Stimulated activated naive CD4-positive, alpha-beta T cell (primary cell): ENCODE measurements around the gene CCDC149.

Experiments used
- DNase-seq, 6 experiments: peaks; one replicate each; lab custom pipeline; 2025; lab: John Stamatoyannopoulos, UW

Gene CCDC149

GRCh38 chr4:24777536-24778463 is 135.0 kb downstream of the CCDC149 start:
- no peak for DNase-seq

GRCh38 chr4:24775750-24776149 is 137.1 kb downstream of the CCDC149 start:
- DNase-seq = no peak

GRCh38 chr4:24775032-24775605 is 137.7 kb downstream of the CCDC149 start:
- no peak for DNase-seq

GRCh38 chr4:24774452-24774851 is 138.4 kb downstream of the CCDC149 start:
- no peak for DNase-seq

- no peak for DNase-seq
Measured at GRCh38 chr4:24772952-24773351, 139.9 kb downstream of the CCDC149 start.

DNA sequence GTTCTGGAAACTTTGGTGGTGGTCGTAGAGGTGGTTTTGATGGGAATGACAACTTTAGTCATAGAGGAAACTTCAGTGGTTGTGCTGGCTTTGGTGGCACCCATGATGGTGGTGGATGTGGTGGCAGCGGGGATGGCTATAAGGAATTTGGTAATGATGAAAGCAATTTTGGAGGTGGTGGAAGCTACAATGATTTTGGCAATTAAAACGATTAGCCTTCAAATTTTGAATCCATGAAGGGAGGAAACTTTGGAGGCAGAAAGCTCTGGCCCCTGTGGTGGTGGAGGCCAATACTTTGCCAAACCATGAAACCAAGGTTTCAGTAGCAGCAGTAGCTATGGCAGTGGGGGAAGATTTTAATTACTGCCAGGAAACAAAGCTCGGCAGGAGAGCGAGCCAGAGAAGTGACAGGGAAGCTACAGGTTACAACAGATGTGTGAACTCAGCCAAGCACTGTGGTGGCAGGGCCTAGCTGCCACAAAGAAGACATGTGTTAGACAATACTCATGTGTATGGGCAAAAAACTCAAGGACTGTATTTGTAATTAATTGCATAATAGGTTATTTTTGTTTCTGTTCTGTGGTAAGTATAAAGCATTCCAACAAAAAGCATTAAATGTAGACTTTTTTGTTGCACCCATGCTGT is 140.7 kb downstream of the CCDC149 start:
- no peak for DNase-seq

- no peak for DNase-seq
Measured at GRCh38 chr4:24771241-24771640, 141.6 kb downstream of the CCDC149 start.

DNA sequence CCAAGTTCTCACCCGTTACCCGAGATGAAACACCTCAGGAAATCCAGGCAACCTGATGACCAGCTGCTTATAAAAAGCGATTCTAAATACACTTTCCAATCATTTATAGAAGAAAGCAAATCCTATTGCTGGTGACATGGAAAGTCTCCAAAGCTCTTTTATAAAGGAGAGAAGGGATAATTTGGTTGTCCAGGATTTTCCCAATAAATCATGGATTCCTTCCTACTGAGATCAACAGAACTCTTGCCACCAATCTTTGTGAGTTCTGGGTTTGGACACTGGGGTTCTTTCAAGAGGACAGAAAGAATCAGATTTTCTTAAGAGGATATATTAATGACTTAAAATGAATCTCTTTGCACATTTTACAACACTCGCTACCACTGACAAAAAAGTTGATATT is 142.2 kb downstream of the CCDC149 start:
- DNase-seq = no peak

DNA sequence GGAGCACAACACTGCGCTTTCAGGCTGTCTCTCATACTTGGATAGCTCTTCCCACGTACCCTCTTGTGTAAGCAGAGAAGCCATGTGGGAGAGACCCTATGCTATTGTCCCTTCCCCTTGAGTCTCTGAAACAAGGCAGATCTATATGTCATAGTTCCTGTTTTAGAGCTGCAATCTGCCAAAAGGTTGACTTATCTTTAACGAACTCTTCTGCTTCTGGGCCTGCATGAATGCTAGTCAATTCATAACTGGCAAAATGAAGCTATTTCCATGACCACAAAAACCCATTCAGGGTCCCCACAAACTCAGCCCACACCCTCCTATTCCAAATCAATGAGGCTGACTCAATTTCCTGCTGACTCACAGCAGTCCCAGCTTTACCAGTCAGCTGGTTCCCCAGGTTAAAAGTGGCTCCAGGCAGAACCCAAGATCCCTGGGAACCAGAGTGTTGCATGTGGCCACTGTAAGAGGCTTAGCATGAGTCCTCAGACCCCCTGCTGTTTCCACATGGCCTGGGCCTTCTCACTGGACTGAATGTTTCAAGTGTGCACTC is 142.7 kb downstream of the CCDC149 start:
- DNase-seq = no peak

DNA sequence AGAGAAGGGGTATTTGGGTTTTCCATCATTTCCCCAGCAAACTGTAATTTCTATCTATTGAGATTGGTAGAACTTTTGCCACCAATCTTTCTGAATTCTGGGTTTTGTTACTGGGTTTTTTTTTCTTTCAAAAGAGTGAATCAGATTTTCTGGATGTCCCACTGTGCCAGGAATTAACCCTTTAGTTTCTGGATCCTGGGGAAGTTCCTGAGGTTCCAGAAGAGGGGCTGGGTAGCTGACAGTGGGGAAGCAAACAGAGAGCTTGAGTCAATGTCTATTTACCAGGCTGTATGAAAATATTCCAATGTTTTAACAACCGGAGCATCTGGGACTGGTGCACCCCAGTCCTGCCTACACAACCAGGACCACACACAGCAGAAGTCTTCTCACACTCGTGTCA is 143.3 kb downstream of the CCDC149 start:
- no peak for DNase-seq

GRCh38 chr4:24768604-24769003 is 144.2 kb downstream of the CCDC149 start:
- DNase-seq = no peak

DNA sequence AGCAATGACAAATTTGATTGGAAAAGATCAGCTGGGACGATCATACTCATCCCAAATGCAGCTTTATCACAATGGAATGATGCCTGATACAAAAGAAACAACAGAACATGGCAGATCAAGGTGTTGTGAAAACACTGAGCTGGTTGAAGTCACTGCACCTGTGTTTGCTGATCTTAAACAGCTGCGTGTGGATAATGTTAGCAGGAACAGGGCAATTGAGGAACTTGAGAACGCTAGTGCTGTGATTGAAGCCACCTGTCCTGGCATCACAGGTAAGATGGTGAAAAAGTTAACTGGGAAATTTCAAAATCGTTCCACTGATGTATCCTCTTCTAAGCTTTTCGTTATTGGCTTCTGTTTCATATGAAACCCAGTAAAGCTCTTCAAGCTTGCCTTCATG is 144.8 kb downstream of the CCDC149 start:
- DNase-seq = no peak

- DNase-seq = no peak
Measured at GRCh38 chr4:24765376-24765988, 147.4 kb downstream of the CCDC149 start.

GRCh38 chr4:24764345-24764744 is 148.5 kb downstream of the CCDC149 start:
- no peak for DNase-seq

DNA sequence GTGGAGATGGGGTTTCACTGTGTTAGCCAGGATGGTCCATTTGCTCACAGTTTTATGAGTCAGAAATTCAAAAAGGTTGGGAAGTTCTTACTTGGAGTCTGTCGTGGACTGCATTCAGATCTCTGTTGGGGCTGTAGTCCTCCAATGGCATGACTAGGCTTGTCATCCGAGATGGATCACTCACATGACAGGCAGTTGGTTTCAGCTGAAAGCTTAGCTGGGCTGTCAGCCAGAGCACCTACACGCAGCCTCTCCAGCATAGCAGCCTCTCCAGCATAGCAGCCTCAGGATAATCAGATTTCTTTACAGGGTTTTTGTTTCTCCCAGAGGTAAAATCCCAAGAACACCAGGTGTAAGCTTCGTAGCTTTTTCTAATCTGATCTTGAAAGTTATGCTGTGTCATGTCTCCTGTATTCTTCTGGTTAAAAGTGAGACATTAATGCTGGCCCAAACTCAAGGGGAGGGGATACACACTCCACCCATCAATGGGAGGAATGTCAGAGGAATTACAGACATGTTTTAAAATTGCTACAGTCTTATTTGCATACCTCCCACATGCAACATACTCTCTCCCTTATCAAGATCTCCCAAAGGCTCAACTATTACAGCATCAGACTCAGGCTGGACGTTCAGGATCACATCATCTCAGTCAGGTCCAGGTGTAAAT is 149.1 kb downstream of the CCDC149 start:
- DNase-seq = no peak
